GM23338 (cell line): ENCODE data around the gene CACNA1F. TPM values are rescaled to one million over a fixed set of nuclear protein-coding genes. Genes with fewer than 3 reads are reported as not detected.

Experiments used
- ATAC-seq: fragments of 200-7000 bp; cut with Tn5 transposase; 3 replicates; pipeline ENCODE4 v1.9.1; 2020
- DNase-seq: peaks from one replicate; pipeline ENCODE4 v3.0.0-alpha.2; 2015; ENCODE audit warnings: low spot score
- H2AFZ ChIP-seq: fragments of 200-600 bp; sonication (generic); 2 replicates; pipeline ENCODE4 v1.8.0; 2016; ENCODE audit warnings: antibody characterized with exemption, mild to moderate bottlenecking, moderate library complexity
- H3F3A ChIP-seq: fragments of 200-600 bp; sonication (generic); replicated peaks from 2 replicates; pipeline ENCODE4 v1.8.0; 2017; ENCODE audit warnings: antibody characterized with exemption, mixed run types, low read depth
- H3K27ac ChIP-seq: fragments of 200-600 bp; sonication (generic); 2 replicates; pipeline ENCODE4 v1.6.1; 2016; ENCODE audit warnings: low read depth
- H3K27me3 ChIP-seq: fragments of 200-600 bp; sonication (generic); 2 replicates; pipeline ENCODE4 v1.8.0; 2016; ENCODE audit warnings: mild to moderate bottlenecking, mixed run types, moderate library complexity; ENCODE audit not compliant: insufficient read depth
- H3K36me3 ChIP-seq: fragments of 200-600 bp; sonication (generic); 2 replicates; pipeline ENCODE4 v1.8.0; 2016; ENCODE audit warnings: mild to moderate bottlenecking; ENCODE audit not compliant: insufficient read depth
- H3K4me1 ChIP-seq: fragments of 200-600 bp; sonication (generic); 2 replicates; pipeline ENCODE4 v1.8.0; 2016; ENCODE audit warnings: mild to moderate bottlenecking, moderate library complexity; ENCODE audit not compliant: insufficient read depth
- H3K4me2 ChIP-seq: fragments of 200-600 bp; sonication (generic); 2 replicates; pipeline ENCODE4 v1.7.1; 2017; ENCODE audit warnings: mixed run types
- H3K4me3 ChIP-seq: fragments of 200-600 bp; sonication (generic); 2 replicates; pipeline ENCODE4 v1.6.1; 2016; ENCODE audit warnings: mixed run types
- H3K79me2 ChIP-seq: fragments of 200-600 bp; sonication (generic); replicated peaks from 2 replicates; pipeline ENCODE4 v1.8.0; 2017; ENCODE audit warnings: mild to moderate bottlenecking; ENCODE audit not compliant: insufficient read depth
- H3K9me2 ChIP-seq: fragments of 200-600 bp; sonication (generic); 2 replicates; pipeline ENCODE4 v1.8.0; 2017; ENCODE audit not compliant: insufficient read depth
- H4K20me1 ChIP-seq: fragments of 200-600 bp; sonication (generic); replicated peaks from 2 replicates; pipeline ENCODE4 v1.8.0; 2017; ENCODE audit warnings: mild to moderate bottlenecking; ENCODE audit not compliant: insufficient read depth
- H3K27ac Mint-ChIP-seq: 2 replicates; pipeline ENCODE4 v1.8.0; 2020; ENCODE audit warnings: inconsistent platforms, mild to moderate bottlenecking, moderate library complexity, mixed read lengths
- H3K27me3 Mint-ChIP-seq: 3 replicates; pipeline ENCODE4 v1.8.0; 2022; ENCODE audit warnings: low read depth, mild to moderate bottlenecking, moderate library complexity, mixed read lengths, inconsistent platforms; ENCODE audit not compliant: insufficient read depth, poor library complexity
- H3K36me3 Mint-ChIP-seq: 3 replicates; pipeline ENCODE4 v1.8.0; 2021; ENCODE audit warnings: low read depth, mild to moderate bottlenecking, inconsistent platforms, moderate library complexity, mixed read lengths
- H3K4me1 Mint-ChIP-seq: 3 replicates; pipeline ENCODE4 v1.8.0; 2020; ENCODE audit warnings: mild to moderate bottlenecking, inconsistent platforms, mixed read lengths
- H3K4me3 Mint-ChIP-seq: 3 replicates; pipeline ENCODE4 v1.8.0; 2021; ENCODE audit warnings: moderate library complexity, mild to moderate bottlenecking, inconsistent platforms, mixed read lengths
- H3K9me3 Mint-ChIP-seq: 3 replicates; pipeline ENCODE4 v1.8.0; 2020; ENCODE audit warnings: moderate library complexity, mild to moderate bottlenecking, inconsistent platforms, mixed read lengths
- CREB1 ChIP-seq: fragments of 250-450 bp; sonication (Bioruptor Pico); IDR thresholded peaks from 2 replicates; pipeline ENCODE4 v1.5.0; 2020; ENCODE audit warnings: low read depth, mild to moderate bottlenecking, moderate library complexity
- EZH2 ChIP-seq: fragments of 200-600 bp; sonication (generic); IDR thresholded peaks from one replicate; pipeline ENCODE4 v1.8.0; 2017; ENCODE audit warnings: antibody characterized with exemption, mild to moderate bottlenecking, low read depth; ENCODE audit not compliant: unreplicated experiment
- EZH2phosphoT487 ChIP-seq: fragments of 200-600 bp; sonication (generic); IDR thresholded peaks from one replicate; pipeline ENCODE4 v1.8.1; 2018; ENCODE audit warnings: antibody characterized with exemption; ENCODE audit not compliant: unreplicated experiment
- JUNB ChIP-seq: IDR thresholded peaks from one replicate; pipeline ENCODE4 v1.6.1; 2016; ENCODE audit warnings: antibody characterized with exemption; ENCODE audit not compliant: unreplicated experiment
- NANOG ChIP-seq: IDR thresholded peaks from 2 replicates; pipeline ENCODE4 v1.6.1; 2016; ENCODE audit warnings: antibody characterized with exemption, borderline replicate concordance
- POLR2AphosphoS5 ChIP-seq: IDR thresholded peaks from 2 replicates; pipeline ENCODE4 v1.6.1; 2016; ENCODE audit warnings: antibody characterized with exemption, low read depth
- STAT1 ChIP-seq: IDR thresholded peaks from one replicate; pipeline ENCODE4 v1.6.1; 2016; ENCODE audit warnings: antibody characterized with exemption; ENCODE audit not compliant: unreplicated experiment
- ZNF114 ChIP-seq: fragments of 250-450 bp; sonication (Bioruptor Pico); IDR thresholded peaks from 2 replicates; pipeline ENCODE4 v1.5.0; 2020; ENCODE audit warnings: mild to moderate bottlenecking, moderate library complexity
- ZNF331 ChIP-seq: fragments of 250-450 bp; sonication (Bioruptor Pico); IDR thresholded peaks from 2 replicates; pipeline ENCODE4 v1.5.0; 2020; ENCODE audit warnings: low read depth, mild to moderate bottlenecking, moderate library complexity
- polyA plus RNA-seq: library from polyadenylated mRNA; unstranded; fragments of >200 nt; fragmentation: Nextera tagmentation; extraction: Ambion mirVana; gene quantifications from 2 replicates; pipeline ENCODE4 v1.2.1, GENCODE V29; 2016
- total RNA-seq: library from RNA; depleted of rRNA; stranded (reverse); fragments of >200 nt; shearing (Covaris generic); gene quantifications from 2 replicates; pipeline ENCODE4 v1.2.3, GENCODE V29; 2014
- TF ChIP-seq, protein P1 (sequence below): IDR thresholded peaks from 2 replicates; pipeline ENCODE4 v1.6.1; 2016; ENCODE audit warnings: antibody characterized with exemption
- TF ChIP-seq, protein P2 (sequence below): fragments of 250-450 bp; sonication (Bioruptor Pico); IDR thresholded peaks from 2 replicates; pipeline ENCODE4 v1.5.0; 2020; ENCODE audit warnings: mild to moderate bottlenecking, moderate library complexity
- TF ChIP-seq, protein P3 (sequence below): IDR thresholded peaks from one replicate; pipeline ENCODE4 v1.6.1; 2018; ENCODE audit warnings: antibody characterized with exemption; ENCODE audit not compliant: unreplicated experiment
- TF ChIP-seq, protein P4 (sequence below), 2 experiments: fragments of 200-600 bp in 1 of 2; sonication (generic) in 1 of 2; conservative IDR thresholded peaks; 2 replicates each; pipeline versions ENCODE4 v1.5.1 to v1.6.1; 2016 to 2017; ENCODE audit warnings: antibody characterized with exemption in 2 of 2, low read depth in 2 of 2, mild to moderate bottlenecking in 2 of 2, moderate library complexity in 1 of 2

Gene CACNA1F
- total and polyA plus RNA-seq, 2 experiments from 2014 or later = 0.44 to 0.90 TPM

DNA sequence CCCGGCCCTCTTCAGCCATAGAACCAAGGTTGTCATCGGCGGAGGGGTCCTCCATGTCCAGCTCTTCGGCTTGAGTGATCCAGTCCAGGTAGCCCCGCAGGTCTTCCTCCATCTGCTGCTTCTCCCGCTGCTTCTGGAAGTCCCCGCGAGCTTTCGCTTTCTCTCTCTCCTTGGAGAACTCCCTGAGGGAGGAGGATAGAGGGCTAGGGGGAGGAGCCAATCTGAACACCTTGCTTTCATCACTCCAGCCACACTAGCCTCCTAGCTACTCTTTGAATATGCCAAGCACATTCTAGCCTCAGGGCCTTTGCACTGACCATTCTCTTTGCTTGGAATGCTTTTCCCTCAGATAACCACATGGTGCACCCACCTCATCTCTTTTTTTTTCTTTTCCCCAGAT lies 6.2 kb downstream of the CACNA1F start:
- H3K4me1 ChIP-seq = no peaks in the 10 kb centered on the region
- no peaks in the 10 kb centered on the region for H3K27me3 ChIP-seq
- H3K4me1 Mint-ChIP-seq = peaks cover 10% of the 10 kb centered on the region; the same call in 2 of the 3 replicates
- ATAC-seq (no peak), DNase-seq (no peak)
- no peak overlapping the region for H3K27ac Mint-ChIP-seq
- H2AFZ ChIP-seq = no peak overlapping the region
- H3K36me3 ChIP-seq = no peaks in the 10 kb centered on the region
- no peaks in the 10 kb centered on the region for H3K79me2 ChIP-seq
- no peaks in the 10 kb centered on the region for H4K20me1 ChIP-seq
- H3K4me3 ChIP-seq = no peak overlapping the region
- H3K36me3 Mint-ChIP-seq = no peaks in the 10 kb centered on the region; the same call in 2 of the 3 replicates
- no peaks in the 10 kb centered on the region for H3F3A ChIP-seq
- no peak overlapping the region for H3K27ac ChIP-seq
- peaks cover 13% of the 10 kb centered on the region for H3K27me3 Mint-ChIP-seq
- no peaks in the 10 kb centered on the region for H3K9me3 Mint-ChIP-seq
- H3K4me2 ChIP-seq = no peak overlapping the region
- H3K9me2 ChIP-seq = no peaks in the 10 kb centered on the region
- H3K4me3 Mint-ChIP-seq = no peak overlapping the region
- TF ChIP-seq, protein P1, sequence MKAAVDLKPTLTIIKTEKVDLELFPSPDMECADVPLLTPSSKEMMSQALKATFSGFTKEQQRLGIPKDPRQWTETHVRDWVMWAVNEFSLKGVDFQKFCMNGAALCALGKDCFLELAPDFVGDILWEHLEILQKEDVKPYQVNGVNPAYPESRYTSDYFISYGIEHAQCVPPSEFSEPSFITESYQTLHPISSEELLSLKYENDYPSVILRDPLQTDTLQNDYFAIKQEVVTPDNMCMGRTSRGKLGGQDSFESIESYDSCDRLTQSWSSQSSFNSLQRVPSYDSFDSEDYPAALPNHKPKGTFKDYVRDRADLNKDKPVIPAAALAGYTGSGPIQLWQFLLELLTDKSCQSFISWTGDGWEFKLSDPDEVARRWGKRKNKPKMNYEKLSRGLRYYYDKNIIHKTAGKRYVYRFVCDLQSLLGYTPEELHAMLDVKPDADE = no peak
- TF ChIP-seq NANOG (no peak), EZH2phosphoT487 (no peak), JUNB (no peak), STAT1 (no peak), CREB1 (CRISPR knock-in tag) (no peak), ZNF114 (CRISPR knock-in tag) (no peak), POLR2AphosphoS5 (no peak), ZNF331 (CRISPR knock-in tag) (no peak), EZH2 (no peak)
- TF ChIP-seq, protein P2, sequence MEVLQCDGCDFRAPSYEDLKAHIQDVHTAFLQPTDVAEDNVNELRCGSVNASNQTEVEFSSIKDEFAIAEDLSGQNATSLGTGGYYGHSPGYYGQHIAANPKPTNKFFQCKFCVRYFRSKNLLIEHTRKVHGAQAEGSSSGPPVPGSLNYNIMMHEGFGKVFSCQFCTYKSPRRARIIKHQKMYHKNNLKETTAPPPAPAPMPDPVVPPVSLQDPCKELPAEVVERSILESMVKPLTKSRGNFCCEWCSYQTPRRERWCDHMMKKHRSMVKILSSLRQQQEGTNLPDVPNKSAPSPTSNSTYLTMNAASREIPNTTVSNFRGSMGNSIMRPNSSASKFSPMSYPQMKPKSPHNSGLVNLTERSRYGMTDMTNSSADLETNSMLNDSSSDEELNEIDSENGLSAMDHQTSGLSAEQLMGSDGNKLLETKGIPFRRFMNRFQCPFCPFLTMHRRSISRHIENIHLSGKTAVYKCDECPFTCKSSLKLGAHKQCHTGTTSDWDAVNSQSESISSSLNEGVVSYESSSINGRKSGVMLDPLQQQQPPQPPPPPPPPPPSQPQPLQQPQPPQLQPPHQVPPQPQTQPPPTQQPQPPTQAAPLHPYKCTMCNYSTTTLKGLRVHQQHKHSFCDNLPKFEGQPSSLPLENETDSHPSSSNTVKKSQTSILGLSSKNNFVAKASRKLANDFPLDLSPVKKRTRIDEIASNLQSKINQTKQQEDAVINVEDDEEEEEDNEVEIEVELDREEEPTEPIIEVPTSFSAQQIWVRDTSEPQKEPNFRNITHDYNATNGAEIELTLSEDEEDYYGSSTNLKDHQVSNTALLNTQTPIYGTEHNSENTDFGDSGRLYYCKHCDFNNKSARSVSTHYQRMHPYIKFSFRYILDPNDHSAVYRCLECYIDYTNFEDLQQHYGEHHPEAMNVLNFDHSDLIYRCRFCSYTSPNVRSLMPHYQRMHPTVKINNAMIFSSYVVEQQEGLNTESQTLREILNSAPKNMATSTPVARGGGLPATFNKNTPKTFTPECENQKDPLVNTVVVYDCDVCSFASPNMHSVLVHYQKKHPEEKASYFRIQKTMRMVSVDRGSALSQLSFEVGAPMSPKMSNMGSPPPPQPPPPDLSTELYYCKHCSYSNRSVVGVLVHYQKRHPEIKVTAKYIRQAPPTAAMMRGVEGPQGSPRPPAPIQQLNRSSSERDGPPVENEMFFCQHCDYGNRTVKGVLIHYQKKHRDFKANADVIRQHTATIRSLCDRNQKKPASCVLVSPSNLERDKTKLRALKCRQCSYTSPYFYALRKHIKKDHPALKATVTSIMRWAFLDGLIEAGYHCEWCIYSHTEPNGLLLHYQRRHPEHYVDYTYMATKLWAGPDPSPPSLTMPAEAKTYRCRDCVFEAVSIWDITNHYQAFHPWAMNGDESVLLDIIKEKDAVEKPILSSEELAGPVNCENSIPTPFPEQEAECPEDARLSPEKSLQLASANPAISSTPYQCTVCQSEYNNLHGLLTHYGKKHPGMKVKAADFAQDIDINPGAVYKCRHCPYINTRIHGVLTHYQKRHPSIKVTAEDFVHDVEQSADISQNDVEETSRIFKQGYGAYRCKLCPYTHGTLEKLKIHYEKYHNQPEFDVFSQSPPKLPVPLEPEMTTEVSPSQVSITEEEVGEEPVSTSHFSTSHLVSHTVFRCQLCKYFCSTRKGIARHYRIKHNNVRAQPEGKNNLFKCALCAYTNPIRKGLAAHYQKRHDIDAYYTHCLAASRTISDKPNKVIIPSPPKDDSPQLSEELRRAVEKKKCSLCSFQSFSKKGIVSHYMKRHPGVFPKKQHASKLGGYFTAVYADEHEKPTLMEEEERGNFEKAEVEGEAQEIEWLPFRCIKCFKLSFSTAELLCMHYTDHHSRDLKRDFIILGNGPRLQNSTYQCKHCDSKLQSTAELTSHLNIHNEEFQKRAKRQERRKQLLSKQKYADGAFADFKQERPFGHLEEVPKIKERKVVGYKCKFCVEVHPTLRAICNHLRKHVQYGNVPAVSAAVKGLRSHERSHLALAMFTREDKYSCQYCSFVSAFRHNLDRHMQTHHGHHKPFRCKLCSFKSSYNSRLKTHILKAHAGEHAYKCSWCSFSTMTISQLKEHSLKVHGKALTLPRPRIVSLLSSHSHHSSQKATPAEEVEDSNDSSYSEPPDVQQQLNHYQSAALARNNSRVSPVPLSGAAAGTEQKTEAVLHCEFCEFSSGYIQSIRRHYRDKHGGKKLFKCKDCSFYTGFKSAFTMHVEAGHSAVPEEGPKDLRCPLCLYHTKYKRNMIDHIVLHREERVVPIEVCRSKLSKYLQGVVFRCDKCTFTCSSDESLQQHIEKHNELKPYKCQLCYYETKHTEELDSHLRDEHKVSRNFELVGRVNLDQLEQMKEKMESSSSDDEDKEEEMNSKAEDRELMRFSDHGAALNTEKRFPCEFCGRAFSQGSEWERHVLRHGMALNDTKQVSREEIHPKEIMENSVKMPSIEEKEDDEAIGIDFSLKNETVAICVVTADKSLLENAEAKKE (CRISPR knock-in tag) = no peak
- TF ChIP-seq, protein P3, sequence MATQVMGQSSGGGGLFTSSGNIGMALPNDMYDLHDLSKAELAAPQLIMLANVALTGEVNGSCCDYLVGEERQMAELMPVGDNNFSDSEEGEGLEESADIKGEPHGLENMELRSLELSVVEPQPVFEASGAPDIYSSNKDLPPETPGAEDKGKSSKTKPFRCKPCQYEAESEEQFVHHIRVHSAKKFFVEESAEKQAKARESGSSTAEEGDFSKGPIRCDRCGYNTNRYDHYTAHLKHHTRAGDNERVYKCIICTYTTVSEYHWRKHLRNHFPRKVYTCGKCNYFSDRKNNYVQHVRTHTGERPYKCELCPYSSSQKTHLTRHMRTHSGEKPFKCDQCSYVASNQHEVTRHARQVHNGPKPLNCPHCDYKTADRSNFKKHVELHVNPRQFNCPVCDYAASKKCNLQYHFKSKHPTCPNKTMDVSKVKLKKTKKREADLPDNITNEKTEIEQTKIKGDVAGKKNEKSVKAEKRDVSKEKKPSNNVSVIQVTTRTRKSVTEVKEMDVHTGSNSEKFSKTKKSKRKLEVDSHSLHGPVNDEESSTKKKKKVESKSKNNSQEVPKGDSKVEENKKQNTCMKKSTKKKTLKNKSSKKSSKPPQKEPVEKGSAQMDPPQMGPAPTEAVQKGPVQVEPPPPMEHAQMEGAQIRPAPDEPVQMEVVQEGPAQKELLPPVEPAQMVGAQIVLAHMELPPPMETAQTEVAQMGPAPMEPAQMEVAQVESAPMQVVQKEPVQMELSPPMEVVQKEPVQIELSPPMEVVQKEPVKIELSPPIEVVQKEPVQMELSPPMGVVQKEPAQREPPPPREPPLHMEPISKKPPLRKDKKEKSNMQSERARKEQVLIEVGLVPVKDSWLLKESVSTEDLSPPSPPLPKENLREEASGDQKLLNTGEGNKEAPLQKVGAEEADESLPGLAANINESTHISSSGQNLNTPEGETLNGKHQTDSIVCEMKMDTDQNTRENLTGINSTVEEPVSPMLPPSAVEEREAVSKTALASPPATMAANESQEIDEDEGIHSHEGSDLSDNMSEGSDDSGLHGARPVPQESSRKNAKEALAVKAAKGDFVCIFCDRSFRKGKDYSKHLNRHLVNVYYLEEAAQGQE = no peak
- TF ChIP-seq, protein P4, sequence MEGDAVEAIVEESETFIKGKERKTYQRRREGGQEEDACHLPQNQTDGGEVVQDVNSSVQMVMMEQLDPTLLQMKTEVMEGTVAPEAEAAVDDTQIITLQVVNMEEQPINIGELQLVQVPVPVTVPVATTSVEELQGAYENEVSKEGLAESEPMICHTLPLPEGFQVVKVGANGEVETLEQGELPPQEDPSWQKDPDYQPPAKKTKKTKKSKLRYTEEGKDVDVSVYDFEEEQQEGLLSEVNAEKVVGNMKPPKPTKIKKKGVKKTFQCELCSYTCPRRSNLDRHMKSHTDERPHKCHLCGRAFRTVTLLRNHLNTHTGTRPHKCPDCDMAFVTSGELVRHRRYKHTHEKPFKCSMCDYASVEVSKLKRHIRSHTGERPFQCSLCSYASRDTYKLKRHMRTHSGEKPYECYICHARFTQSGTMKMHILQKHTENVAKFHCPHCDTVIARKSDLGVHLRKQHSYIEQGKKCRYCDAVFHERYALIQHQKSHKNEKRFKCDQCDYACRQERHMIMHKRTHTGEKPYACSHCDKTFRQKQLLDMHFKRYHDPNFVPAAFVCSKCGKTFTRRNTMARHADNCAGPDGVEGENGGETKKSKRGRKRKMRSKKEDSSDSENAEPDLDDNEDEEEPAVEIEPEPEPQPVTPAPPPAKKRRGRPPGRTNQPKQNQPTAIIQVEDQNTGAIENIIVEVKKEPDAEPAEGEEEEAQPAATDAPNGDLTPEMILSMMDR (conservative IDR thresholded peaks at IDR 0.05; ENCODE audit: low read depth in 2 of 2) = no peak
